Effector CD4-positive, alpha-beta T cell (primary cell): ENCODE results near the gene PRKCA.

Experiments used
- DNase-seq: peaks from one replicate; pipeline ENCODE4 v3.0.0-alpha.2; 2020

Gene PRKCA

GRCh38 chr17:66664336-66664735 lies 361.9 kb downstream of the PRKCA start:
- no peak for DNase-seq

- DNase-seq, result no peak
Measured at GRCh38 chr17:66665194-66665593, 362.8 kb downstream of the PRKCA start.

GRCh38 chr17:66667090-66667489 lies 364.7 kb downstream of the PRKCA start:
- DNase-seq, result no peak

GRCh38 chr17:66667491-66668030 lies 365.1 kb downstream of the PRKCA start:
- peak; percentile 42 for DNase-seq

GRCh38 chr17:66670206-66670605 lies 367.8 kb downstream of the PRKCA start:
- DNase-seq, result no peak

- DNase-seq, result no peak
Measured at GRCh38 chr17:66671156-66671555, 368.7 kb downstream of the PRKCA start.

GRCh38 chr17:66673668-66674276 lies 371.4 kb downstream of the PRKCA start:
- DNase-seq, result peak; percentile 30

- DNase-seq, result no peak
Measured at GRCh38 chr17:66675273-66675990, 373.0 kb downstream of the PRKCA start.

- DNase-seq, result no peak
Measured at GRCh38 chr17:66675991-66676371, 373.6 kb downstream of the PRKCA start.

GRCh38 chr17:66676421-66676820 lies 374.0 kb downstream of the PRKCA start:
- no peak for DNase-seq

GRCh38 chr17:66677201-66677981 lies 375.0 kb downstream of the PRKCA start:
- DNase-seq, result no peak

GRCh38 chr17:66678061-66678460 lies 375.6 kb downstream of the PRKCA start:
- DNase-seq, result no peak

GRCh38 chr17:66678827-66679226 lies 376.4 kb downstream of the PRKCA start:
- DNase-seq, result no peak

- no peak for DNase-seq
Measured at GRCh38 chr17:66679631-66680517, 377.5 kb downstream of the PRKCA start.

- DNase-seq, result no peak
Measured at GRCh38 chr17:66682283-66682682, 379.9 kb downstream of the PRKCA start.

GRCh38 chr17:66684261-66684660 lies 381.8 kb downstream of the PRKCA start:
- no peak for DNase-seq

- no peak for DNase-seq
Measured at GRCh38 chr17:66684731-66685130, 382.3 kb downstream of the PRKCA start.

GRCh38 chr17:66686601-66687000 lies 384.2 kb downstream of the PRKCA start:
- no peak for DNase-seq

- no peak for DNase-seq
Measured at GRCh38 chr17:66687570-66688284, 385.3 kb downstream of the PRKCA start.

GRCh38 chr17:66689221-66689620 lies 386.8 kb downstream of the PRKCA start:
- DNase-seq, result no peak

GRCh38 chr17:66690166-66690565 lies 387.8 kb downstream of the PRKCA start:
- DNase-seq, result no peak
